Measurements from ENCODE around the gene ZNF148. TPM values are rescaled to one million over a fixed set of nuclear protein-coding genes. Genes with fewer than 3 reads are reported as not detected.
"Not testable (repeated sequence)": the region's sequence is repeated elsewhere in the genome, so short reads cannot be mapped to it uniquely, and the experiment has no call there.

The ZNF148 gene
- total and polyA plus RNA-seq, 8 donors = 2.1 to 31.2 (median 17.1) TPM

DNA sequence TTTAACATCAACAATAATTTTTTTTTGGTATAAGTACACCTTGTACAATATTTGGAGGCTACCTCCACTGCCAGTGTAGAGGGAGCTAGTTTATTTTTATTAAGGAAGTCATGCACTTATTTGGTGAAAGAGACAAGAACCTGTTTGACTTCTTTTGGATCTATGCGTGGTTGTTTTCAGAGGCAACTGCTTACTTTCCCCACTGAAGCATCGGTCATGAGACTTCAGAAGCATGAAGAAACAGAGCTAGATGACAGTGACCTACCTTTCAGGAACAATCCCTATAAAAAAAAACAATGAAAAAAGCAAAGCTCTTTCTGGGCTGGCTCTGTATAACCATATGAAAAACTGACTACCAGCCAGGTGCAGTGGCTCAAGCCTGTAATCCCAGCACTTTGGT lies 20.0 kb upstream of the ZNF148 start:
- TF ChIP-seq, protein P1, sequence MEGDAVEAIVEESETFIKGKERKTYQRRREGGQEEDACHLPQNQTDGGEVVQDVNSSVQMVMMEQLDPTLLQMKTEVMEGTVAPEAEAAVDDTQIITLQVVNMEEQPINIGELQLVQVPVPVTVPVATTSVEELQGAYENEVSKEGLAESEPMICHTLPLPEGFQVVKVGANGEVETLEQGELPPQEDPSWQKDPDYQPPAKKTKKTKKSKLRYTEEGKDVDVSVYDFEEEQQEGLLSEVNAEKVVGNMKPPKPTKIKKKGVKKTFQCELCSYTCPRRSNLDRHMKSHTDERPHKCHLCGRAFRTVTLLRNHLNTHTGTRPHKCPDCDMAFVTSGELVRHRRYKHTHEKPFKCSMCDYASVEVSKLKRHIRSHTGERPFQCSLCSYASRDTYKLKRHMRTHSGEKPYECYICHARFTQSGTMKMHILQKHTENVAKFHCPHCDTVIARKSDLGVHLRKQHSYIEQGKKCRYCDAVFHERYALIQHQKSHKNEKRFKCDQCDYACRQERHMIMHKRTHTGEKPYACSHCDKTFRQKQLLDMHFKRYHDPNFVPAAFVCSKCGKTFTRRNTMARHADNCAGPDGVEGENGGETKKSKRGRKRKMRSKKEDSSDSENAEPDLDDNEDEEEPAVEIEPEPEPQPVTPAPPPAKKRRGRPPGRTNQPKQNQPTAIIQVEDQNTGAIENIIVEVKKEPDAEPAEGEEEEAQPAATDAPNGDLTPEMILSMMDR (IDR thresholded peaks at IDR 0.05) = no peak
- DNase-seq = no peak
- intact Hi-C loops (cut with DNase I) = no loop called here
- Histone ChIP-seq H3K4me1 (no peaks in the 10 kb centered on the region), H3K27ac (no peak overlapping the region), H3K9me3 (no peaks in the 10 kb centered on the region), H3K4me3 (no peak overlapping the region), H3K27me3 (no peaks in the 10 kb centered on the region), H3K36me3 (no peaks in the 10 kb centered on the region)
- ATAC-seq = peak in 1 of 4 donors; percentile 29
- 37 to 56% methylated on average over 2 of the region's 2 CpGs for WGBS, 2 donors
- no peak for FAIRE-seq

DNA sequence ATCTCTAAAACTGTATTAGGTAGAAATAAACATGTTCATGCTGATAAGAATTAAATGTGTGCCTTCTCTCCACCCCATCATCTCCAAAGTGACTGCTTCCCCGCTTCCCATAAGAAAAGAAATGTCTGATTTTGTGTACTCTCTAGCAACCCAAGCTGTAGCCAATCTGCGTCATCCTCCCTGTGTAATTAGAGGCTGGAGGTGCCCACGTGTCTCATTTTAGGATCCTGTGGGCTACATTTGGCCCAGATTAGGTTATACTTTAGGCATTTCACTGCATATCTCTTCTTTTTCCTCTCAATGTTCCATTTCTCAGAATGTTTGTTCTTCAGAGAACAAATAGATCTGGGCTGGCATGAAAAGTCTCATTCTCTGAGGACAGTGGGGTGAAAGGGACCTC lies 19.3 kb upstream of the ZNF148 start:
- Histone ChIP-seq H3K27me3 (no peaks in the 10 kb centered on the region), H3K4me1 (no peaks in the 10 kb centered on the region), H3K36me3 (no peaks in the 10 kb centered on the region), H3K9me3 (no peaks in the 10 kb centered on the region), H3K4me3 (no peak overlapping the region), H3K27ac (no peak overlapping the region)
- no peak for FAIRE-seq
- TF ChIP-seq, protein P1 (IDR thresholded peaks at IDR 0.05) = no peak
- no peak for ATAC-seq
- intact Hi-C loops (cut with DNase I) = no loop called here
- 87 to 88% methylated on average over 3 of the region's 3 CpGs for WGBS, 2 donors
- DNase-seq = no peak

DNA sequence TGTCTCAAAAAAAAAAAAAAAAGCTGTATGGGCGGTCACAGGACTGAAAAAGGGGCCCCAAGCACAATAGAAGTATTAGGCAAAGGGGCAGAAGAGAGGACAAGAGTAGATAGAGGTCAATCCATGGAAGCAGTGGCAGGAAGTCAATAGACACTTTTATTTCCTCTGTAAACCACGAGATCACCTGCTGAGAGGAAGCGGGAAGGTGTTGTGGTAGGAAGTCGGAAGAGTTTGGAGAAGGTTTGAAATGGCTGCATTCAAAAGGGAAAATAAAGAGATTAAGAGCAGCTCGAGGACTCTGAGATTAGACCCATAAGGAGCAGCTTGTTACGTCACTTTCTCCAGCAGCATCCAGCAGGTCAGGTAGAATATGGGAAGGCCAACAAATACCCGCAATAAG lies 14.2 kb upstream of the ZNF148 start:
- Histone ChIP-seq H3K9me3 (no peaks in the 10 kb centered on the region), H3K27me3 (no peaks in the 10 kb centered on the region), H3K27ac (no peak overlapping the region), H3K36me3 (no peaks in the 10 kb centered on the region), H3K4me3 (no peak overlapping the region), H3K4me1 (no peaks in the 10 kb centered on the region)
- TF ChIP-seq, protein P1 (IDR thresholded peaks at IDR 0.05) = no peak
- intact Hi-C loops (cut with DNase I) = no loop called here
- FAIRE-seq (no peak), ATAC-seq (no peak), DNase-seq (no peak)
- 83 to 85% methylated on average over 7 of the region's 7 CpGs for WGBS, 2 donors

DNA sequence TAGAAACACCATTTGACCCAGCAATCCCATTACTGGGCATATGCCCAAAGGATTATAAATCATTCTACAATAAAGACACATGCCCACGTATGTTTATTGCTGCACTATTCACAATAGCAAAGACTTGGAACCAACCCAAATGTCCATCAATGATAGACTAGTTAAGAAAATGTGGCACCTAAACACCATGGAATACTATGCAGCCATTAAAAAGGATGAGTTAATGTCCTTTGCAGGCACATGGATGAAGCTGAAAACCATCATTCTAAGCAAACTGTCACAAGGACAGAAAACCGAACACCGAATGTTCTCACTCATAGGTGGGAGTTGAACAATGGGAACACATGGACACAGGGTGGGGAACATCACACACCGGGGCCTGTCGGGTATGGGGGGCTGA lies 13.2 kb upstream of the ZNF148 start:
- H3K36me3 ChIP-seq; H3K4me1 ChIP-seq; intact Hi-C loops (cut with DNase I); DNase-seq; H3K27ac ChIP-seq; H3K4me3 ChIP-seq; H3K9me3 ChIP-seq; FAIRE-seq; ATAC-seq; H3K27me3 ChIP-seq: not testable (repeated sequence)
- 79 to 83% methylated on average over 5 of the region's 5 CpGs for whole genome bisulfite sequencing, 2 donors

DNA sequence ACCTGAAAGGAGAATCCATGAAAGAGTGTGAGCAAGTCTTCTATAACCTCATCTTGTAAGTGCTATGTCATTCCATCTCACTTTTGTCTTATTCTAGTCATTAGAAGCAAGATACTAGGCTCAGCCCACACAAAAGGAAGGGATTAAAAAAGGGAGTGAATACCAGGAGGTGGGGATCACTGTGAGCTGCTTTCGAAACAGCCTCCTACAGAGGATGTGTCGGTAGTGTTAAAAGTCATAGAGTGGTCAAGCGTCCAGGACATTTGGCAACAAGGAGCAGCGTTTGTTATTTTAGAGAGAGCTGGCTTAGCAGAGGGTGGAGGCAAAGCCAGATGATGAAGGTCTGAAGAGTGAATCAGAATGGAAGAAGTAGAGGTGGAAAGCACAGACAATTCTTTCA lies 11.7 kb upstream of the ZNF148 start:
- TF ChIP-seq, protein P1 (IDR thresholded peaks at IDR 0.05) = no peak
- no peaks in the 10 kb centered on the region for H3K27me3 ChIP-seq
- H3K4me1 ChIP-seq = no peaks in the 10 kb centered on the region
- no peak for ATAC-seq
- H3K4me3 ChIP-seq = no peak overlapping the region
- H3K27ac ChIP-seq = no peak overlapping the region
- DNase-seq = no peak
- no peaks in the 10 kb centered on the region for H3K36me3 ChIP-seq
- no peak for FAIRE-seq
- intact Hi-C loops (cut with DNase I) = no loop called here
- H3K9me3 ChIP-seq = no peaks in the 10 kb centered on the region
- WGBS, 2 donors = 84 to 88% methylated on average over 4 of the region's 4 CpGs

DNA sequence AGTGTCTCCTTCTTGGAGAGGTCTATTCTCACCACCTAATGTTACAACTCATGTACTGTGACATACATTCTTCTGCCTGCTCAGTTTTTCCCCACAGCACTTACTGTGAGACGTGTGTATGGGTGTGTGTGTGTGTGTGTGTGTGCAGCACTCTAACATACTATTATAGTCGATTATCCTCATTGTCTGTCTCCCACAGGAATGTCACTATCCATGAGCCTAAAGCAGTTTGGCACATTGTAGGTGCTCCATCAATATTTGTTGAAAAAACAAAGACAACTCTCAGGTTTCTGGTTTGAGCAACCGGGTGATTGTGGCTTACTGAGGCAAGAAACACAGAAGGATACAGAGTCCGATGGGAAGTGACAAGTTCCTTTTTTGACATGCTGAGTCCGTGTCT lies 8.6 kb upstream of the ZNF148 start:
- Histone ChIP-seq H3K27me3 (no peaks in the 10 kb centered on the region), H3K4me3 (no peak overlapping the region), H3K4me1 (no peaks in the 10 kb centered on the region), H3K36me3 (no peaks in the 10 kb centered on the region), H3K9me3 (no peaks in the 10 kb centered on the region), H3K27ac (no peak overlapping the region)
- 40 to 47% methylated on average over 5 of the region's 5 CpGs for WGBS, 2 donors
- DNase-seq (no peak), FAIRE-seq (no peak), ATAC-seq (no peak)
- intact Hi-C loops (cut with DNase I) = no loop called here
- TF ChIP-seq, protein P1 (IDR thresholded peaks at IDR 0.05) = no peak

Measured in pancreas (tissue), 10 donors.